PC-3 (cell line): Measurements from ENCODE around the gene TMEM94. TPM values are rescaled to one million over a fixed set of nuclear protein-coding genes. Genes with fewer than 3 reads are reported as not detected.

Source experiments
- ATAC-seq: fragments of 200-7000 bp; cut with Tn5 transposase; 2 replicates; pipeline ENCODE4 v1.9.1; 2020; ENCODE audit warnings: mild to moderate bottlenecking, moderate library complexity
- BruUV-seq: library from RNA; stranded (reverse); fragments of 400-500 nt; replicated peaks from 2 replicates; lab custom pipeline; 2021; lab: Mats Ljungman, UMichigan
- CTCF ChIA-PET: fragments of 300-600 bp; sonication (Branson Sonifier 250); formaldehyde crosslinking; loops from one replicate; lab custom pipeline; 2022; ENCODE audit warnings: antibody characterized with exemption; lab: Charles Lee
- POLR2A ChIA-PET: fragments of 300-600 bp; sonication (Branson Sonifier 250); formaldehyde crosslinking; loops from one replicate; lab custom pipeline; 2022; ENCODE audit warnings: antibody characterized with exemption; ENCODE audit not compliant: unreplicated experiment; lab: Charles Lee
- DNase-seq: peaks from one replicate; pipeline ENCODE4 v3.0.0-alpha.2; 2015
- H2AFZ ChIP-seq: fragments of 300-600 bp; sonication (generic); 2 replicates; pipeline ENCODE4 v1.6.0; 2016; ENCODE audit warnings: antibody characterized with exemption, low read length
- H3F3A ChIP-seq: fragments of 300-600 bp; sonication (generic); one replicate; pipeline ENCODE4 v1.6.0; 2017; ENCODE audit warnings: antibody characterized with exemption, low read length, control low read depth, mild to moderate bottlenecking; ENCODE audit not compliant: unreplicated experiment
- H3K27ac ChIP-seq: fragments of 300-600 bp; sonication (generic); 2 replicates; pipeline ENCODE4 v1.5.1; 2016; ENCODE audit warnings: mild to moderate bottlenecking, low read length
- H3K27me3 ChIP-seq: fragments of 300-600 bp; sonication (generic); 2 replicates; pipeline ENCODE4 v1.6.1; 2016; ENCODE audit warnings: low read length, mixed read lengths
- H3K36me3 ChIP-seq: fragments of 300-600 bp; sonication (generic); 2 replicates; pipeline ENCODE4 v1.6.1; 2016; ENCODE audit warnings: low read depth, mixed run types, low read length, mixed read lengths
- H3K4me1 ChIP-seq: fragments of 300-600 bp; sonication (generic); 2 replicates; pipeline ENCODE4 v1.5.1; 2016; ENCODE audit warnings: low read length; ENCODE audit not compliant: insufficient read depth
- H3K4me2 ChIP-seq: fragments of 300-600 bp; sonication (generic); 2 replicates; pipeline ENCODE4 v1.6.0; 2016; ENCODE audit warnings: low read length
- H3K4me3 ChIP-seq: fragments of 300-600 bp; sonication (generic); 2 replicates; pipeline ENCODE4 v1.5.1; 2016; ENCODE audit warnings: mild to moderate bottlenecking, low read length, mixed read lengths
- H3K79me2 ChIP-seq: fragments of 300-600 bp; sonication (generic); 2 replicates; pipeline ENCODE4 v1.6.1; 2017; ENCODE audit warnings: low read length, mixed read lengths
- H3K9ac ChIP-seq: fragments of 300-600 bp; sonication (generic); 2 replicates; pipeline ENCODE4 v1.6.0; 2016; ENCODE audit warnings: mild to moderate bottlenecking, low read length
- H3K9me2 ChIP-seq: fragments of 300-600 bp; sonication (generic); replicated peaks from 2 replicates; pipeline ENCODE4 v1.6.1; 2016; ENCODE audit warnings: mixed run types, low read length, mixed read lengths
- H3K9me3 ChIP-seq: fragments of 300-600 bp; sonication (generic); 2 replicates; pipeline ENCODE4 v1.6.1; 2016; ENCODE audit warnings: low read length, mixed read lengths
- H4K20me1 ChIP-seq: fragments of 300-600 bp; sonication (generic); 2 replicates; pipeline ENCODE4 v1.6.1; 2016; ENCODE audit warnings: low read length, mixed read lengths
- CTCF ChIP-seq: fragments of 300-600 bp; sonication (generic); conservative IDR thresholded peaks from 2 replicates; pipeline ENCODE4 v1.5.1; 2017; ENCODE audit warnings: antibody characterized with exemption, low read depth, mild to moderate bottlenecking, low read length
- EZH2 ChIP-seq: fragments of 300-600 bp; sonication (generic); IDR thresholded peaks from one replicate; pipeline ENCODE4 v1.6.1; 2017; ENCODE audit warnings: antibody characterized with exemption, mild to moderate bottlenecking, low read length; ENCODE audit not compliant: unreplicated experiment
- EZH2phosphoT487 ChIP-seq: fragments of 300-600 bp; sonication (generic); IDR thresholded peaks from 2 replicates; pipeline ENCODE4 v1.6.1; 2018; ENCODE audit warnings: mild to moderate bottlenecking, antibody characterized with exemption, low read length, borderline replicate concordance
- intact Hi-C: fragments of 100-400 bp; cut with micrococcal nuclease; formaldehyde crosslinking; loops from 2 replicates; pipeline ENCODE4 v1.9.0; 2023
- total RNA-seq: library from RNA; depleted of rRNA; stranded (reverse); fragments of >200 nt; gene quantifications from 2 replicates; pipeline ENCODE4 v1.2.3, GENCODE V29; 2014

The TMEM94 gene
- total RNA-seq, 1 experiment from 2014 or later: 45.6 TPM

- no TSS peak for BruUV-seq
- CTCF ChIA-PET: no interaction called here
- intact Hi-C loops: no loop called here
- no peaks in the 10 kb centered on the region for H3F3A ChIP-seq
- H3K9me3 ChIP-seq: no peaks in the 10 kb centered on the region
- H3K9ac ChIP-seq: no peak overlapping the region
- H4K20me1 ChIP-seq: no peaks in the 10 kb centered on the region
- TF ChIP-seq EZH2 (no peak), EZH2phosphoT487 (no peak), CTCF (no peak)
- H3K27me3 ChIP-seq: no peaks in the 10 kb centered on the region
- no peaks in the 10 kb centered on the region for H3K9me2 ChIP-seq
- no peak overlapping the region for H3K4me3 ChIP-seq
- H3K36me3 ChIP-seq: peaks cover 7% of the 10 kb centered on the region; the same call in 1 of the 2 replicates
- POLR2A ChIA-PET: interaction anchor here (0.6 kb wide), 1 partner anchor 19 kb away, joined by 6 read pairs; no protein-coding TSS in a partner anchor
- H3K4me2 ChIP-seq: no peak overlapping the region
- H3K79me2 ChIP-seq: peaks cover 5% of the 10 kb centered on the region; the same call in 1 of the 2 replicates
- peaks cover 8% of the 10 kb centered on the region; the same call in 1 of the 2 replicates for H3K4me1 ChIP-seq
- no peak overlapping the region for H3K27ac ChIP-seq
- ATAC-seq: no peak
- H2AFZ ChIP-seq: no peak overlapping the region
- no peak for DNase-seq
Measured at GRCh38 chr17:75473246-75473645, 16.8 kb downstream of the TMEM94 start.

DNA sequence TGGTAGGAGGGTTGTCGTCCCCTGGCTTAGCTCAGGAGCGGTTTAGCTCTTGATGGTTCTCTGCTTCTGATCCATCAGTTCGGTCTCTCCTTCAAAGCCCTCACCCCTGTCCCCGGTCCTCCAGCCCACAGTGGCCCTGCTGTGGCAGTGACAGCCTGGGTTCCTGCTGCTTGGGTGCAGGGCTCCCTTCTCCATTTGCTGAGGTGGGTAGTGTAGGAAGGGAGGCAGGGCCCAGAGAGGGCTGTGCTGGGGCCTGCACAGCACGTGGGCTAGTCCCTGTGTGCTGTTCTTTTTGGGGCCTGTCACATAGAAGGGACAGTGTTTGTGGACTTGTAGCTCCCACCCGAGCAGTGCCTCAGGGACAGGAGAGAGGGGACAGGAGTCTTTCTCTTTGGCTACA is 18.3 kb downstream of the TMEM94 start:
- Histone ChIP-seq H3K79me2 (no peaks in the 10 kb centered on the region), H3K4me3 (no peak overlapping the region), H3F3A (no peaks in the 10 kb centered on the region), H3K4me1 (no peaks in the 10 kb centered on the region), H4K20me1 (no peaks in the 10 kb centered on the region), H3K27me3 (no peaks in the 10 kb centered on the region), H2AFZ (no peak overlapping the region), H3K9ac (no peak overlapping the region), H3K9me2 (no peaks in the 10 kb centered on the region), H3K4me2 (no peak overlapping the region), H3K27ac (no peak overlapping the region), H3K36me3 (peaks cover 7% of the 10 kb centered on the region; the same call in 1 of the 2 replicates), H3K9me3 (no peaks in the 10 kb centered on the region)
- CTCF ChIA-PET: no interaction called here
- POLR2A ChIA-PET: interaction anchor here (0.6 kb wide), 1 partner anchor 125 kb away, joined by 3 read pairs; no protein-coding TSS in a partner anchor
- intact Hi-C loops: no loop called here
- TF ChIP-seq EZH2phosphoT487 (no peak), CTCF (no peak), EZH2 (no peak)
- no TSS peak for BruUV-seq
- DNase-seq (no peak), ATAC-seq (no peak)

DNA sequence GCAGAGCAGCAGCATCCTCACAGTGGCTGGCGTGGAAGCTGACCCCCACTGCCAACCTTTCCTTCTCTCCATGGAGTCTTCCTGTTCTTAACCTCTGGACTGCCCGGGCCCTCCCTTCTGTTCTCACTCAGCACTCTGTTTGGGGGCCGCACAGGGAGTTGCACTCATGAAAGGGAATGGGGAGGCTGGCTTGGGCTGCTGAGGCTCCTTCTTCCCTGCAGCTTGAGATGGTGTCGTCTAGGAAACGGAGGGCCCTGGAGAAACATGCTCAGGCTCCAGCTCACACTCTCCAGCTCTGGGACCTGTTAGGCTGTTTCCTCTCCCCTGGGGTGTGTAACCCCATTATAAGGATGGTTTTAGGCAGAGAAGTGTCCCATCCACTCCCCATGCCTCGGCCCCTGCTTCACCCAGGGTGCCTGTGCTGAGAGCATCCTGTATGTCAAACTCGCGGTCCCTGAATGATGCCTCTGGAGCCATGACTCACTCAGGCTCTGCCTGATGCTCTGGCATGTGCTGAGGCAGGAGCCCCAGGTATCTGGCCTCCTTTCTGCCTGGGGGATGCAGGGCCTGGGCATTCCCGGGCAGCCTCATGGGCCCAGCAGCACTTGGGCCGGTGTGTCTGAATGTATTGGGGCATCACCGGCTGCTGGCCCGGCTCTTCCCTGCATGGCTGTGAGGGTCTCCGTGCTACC is 18.9 kb downstream of the TMEM94 start:
- Histone ChIP-seq H4K20me1 (no peaks in the 10 kb centered on the region), H3K79me2 (no peaks in the 10 kb centered on the region), H3K9me3 (no peaks in the 10 kb centered on the region), H3K36me3 (peaks cover 7% of the 10 kb centered on the region; the same call in 1 of the 2 replicates), H3K27ac (no peak overlapping the region), H3K4me1 (no peaks in the 10 kb centered on the region), H2AFZ (no peak overlapping the region), H3K4me3 (no peak overlapping the region), H3K27me3 (no peaks in the 10 kb centered on the region), H3F3A (no peaks in the 10 kb centered on the region), H3K9me2 (no peaks in the 10 kb centered on the region), H3K9ac (no peak overlapping the region), H3K4me2 (no peak overlapping the region)
- intact Hi-C loops: no loop called here
- ChIA-PET CTCF (no interaction called here), POLR2A (interaction anchor here (0.5 to 0.6 kb wide), 2 partner anchors 46 to 124 kb away, joined by 3 read pairs; no protein-coding TSS in a partner anchor)
- ATAC-seq: no peak; the same call in 1 of the 2 replicates
- no TSS peak for BruUV-seq
- TF ChIP-seq CTCF (no peak), EZH2 (no peak), EZH2phosphoT487 (no peak)
- DNase-seq: no peak
